GM06990 (cell line): ENCODE measurements around the gene BRIX1.
A peak's percentile ranks its signal among the peaks of the same experiment; 100 is the strongest.

Experiments
- DNase-seq: peaks from one replicate; pipeline ENCODE4 v3.0.0-alpha.2; 2011; ENCODE audit not compliant: insufficient read length; ENCODE audit errors: extremely low read depth
- H3K27me3 ChIP-seq: replicated peaks from 2 replicates; pipeline ENCODE4 v1.6.0; 2011; ENCODE audit warnings: low read length; ENCODE audit not compliant: control insufficient read depth, insufficient read depth
- H3K36me3 ChIP-seq: 2 replicates; pipeline ENCODE4 v1.5.1; 2011; ENCODE audit warnings: low read length; ENCODE audit not compliant: control insufficient read depth, insufficient read depth
- H3K4me3 ChIP-seq: replicated peaks from 2 replicates; pipeline ENCODE4 v1.5.1; 2011; ENCODE audit warnings: low read depth, mild to moderate bottlenecking, control low read depth, low read length
- TF ChIP-seq, protein P1 (sequence below): IDR thresholded peaks from 2 replicates; pipeline ENCODE4 v1.5.1; 2011; ENCODE audit warnings: low read length, control low read depth, mild to moderate bottlenecking, inconsistent platforms; ENCODE audit not compliant: insufficient read depth, poor library complexity, severe bottlenecking

Gene BRIX1

DNA sequence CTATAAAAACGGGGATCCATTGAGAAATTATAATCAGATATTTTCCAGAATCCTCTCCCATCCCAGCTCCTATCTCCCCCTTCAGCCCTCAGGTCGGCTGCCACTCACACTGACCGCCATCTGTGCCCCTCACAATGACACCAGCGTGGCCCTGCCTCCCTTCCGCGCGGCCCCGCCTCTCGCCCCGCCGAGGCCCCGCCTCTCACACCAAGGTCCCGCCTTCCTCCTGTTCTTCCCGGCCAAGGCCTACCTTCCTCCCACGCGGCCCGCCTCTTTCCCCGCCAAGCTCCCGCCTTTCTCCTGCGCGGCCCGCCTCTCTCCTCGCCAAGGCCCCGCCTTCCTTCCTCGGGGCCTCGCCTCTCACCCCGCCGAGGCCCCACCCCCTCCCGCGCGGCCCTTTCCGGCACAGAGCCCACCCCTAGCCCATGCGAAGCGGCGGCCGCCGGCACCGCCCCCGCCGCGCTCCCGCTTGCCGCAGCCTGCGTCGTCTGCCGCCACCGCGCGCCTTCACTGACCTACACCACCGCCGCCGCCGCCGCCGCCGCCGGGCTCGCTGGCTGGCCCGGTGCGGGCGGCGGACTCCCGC lies 13.7 kb downstream of the BRIX1 start, which contains the start of gene DNAJC21:
Gene DNAJC21 (plus strand): TSS at position 426 of the 586 bp plus-strand sequence. CDS start 261 bp downstream, outside the sequence.
- Histone ChIP-seq H3K27me3 (no peaks in the 10 kb centered on the region), H3K4me3 (peak within 1 kb of the TSS; percentile 98), H3K36me3 (no peaks in the 10 kb centered on the region; the same call in none of the 2 replicates)
- TF ChIP-seq, protein P1, sequence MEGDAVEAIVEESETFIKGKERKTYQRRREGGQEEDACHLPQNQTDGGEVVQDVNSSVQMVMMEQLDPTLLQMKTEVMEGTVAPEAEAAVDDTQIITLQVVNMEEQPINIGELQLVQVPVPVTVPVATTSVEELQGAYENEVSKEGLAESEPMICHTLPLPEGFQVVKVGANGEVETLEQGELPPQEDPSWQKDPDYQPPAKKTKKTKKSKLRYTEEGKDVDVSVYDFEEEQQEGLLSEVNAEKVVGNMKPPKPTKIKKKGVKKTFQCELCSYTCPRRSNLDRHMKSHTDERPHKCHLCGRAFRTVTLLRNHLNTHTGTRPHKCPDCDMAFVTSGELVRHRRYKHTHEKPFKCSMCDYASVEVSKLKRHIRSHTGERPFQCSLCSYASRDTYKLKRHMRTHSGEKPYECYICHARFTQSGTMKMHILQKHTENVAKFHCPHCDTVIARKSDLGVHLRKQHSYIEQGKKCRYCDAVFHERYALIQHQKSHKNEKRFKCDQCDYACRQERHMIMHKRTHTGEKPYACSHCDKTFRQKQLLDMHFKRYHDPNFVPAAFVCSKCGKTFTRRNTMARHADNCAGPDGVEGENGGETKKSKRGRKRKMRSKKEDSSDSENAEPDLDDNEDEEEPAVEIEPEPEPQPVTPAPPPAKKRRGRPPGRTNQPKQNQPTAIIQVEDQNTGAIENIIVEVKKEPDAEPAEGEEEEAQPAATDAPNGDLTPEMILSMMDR, result no peak
- peak; percentile 97 for DNase-seq

DNA sequence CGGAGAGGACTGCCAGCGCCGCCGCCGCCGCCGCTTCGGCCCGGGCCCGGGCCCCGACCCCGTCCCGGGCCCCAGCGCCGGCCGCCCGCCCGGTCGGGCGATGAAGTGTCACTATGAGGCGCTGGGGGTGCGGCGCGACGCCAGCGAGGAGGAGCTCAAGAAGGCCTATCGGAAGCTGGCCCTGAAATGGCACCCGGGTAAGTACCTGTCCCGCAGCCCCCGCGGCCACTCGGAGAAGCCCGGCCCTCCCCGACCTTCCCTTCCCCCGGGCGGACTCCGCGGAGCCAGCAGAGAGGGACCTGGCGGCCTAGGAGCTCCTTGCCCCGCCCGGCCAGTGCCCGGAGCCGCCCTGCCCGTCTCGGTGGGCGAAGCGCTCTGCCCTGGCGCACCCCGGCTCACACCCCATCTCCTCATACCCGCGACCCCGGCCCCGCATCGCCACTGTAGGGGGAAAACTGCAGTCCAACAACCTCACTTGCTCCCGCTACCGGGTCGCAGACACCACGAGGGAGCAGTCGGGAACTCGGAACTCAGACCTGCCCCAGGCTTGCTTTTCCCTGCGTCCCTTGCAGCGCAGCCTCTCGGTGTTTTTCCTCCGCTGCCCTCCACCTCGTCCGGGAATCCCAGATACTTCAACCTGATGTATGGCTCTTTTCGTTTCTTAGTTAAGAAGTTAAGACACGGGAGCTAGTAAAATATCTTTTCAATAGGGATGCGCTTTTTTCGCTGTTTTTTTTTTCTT lies 14.4 kb downstream of the BRIX1 start:
- no peaks in the 10 kb centered on the region; the same call in none of the 2 replicates for H3K36me3 ChIP-seq
- no peaks in the 10 kb centered on the region for H3K27me3 ChIP-seq
- TF ChIP-seq, protein P1, result no peak
- H3K4me3 ChIP-seq, result peak overlapping the region; percentile 98
- peak; percentile 87 for DNase-seq

DNA sequence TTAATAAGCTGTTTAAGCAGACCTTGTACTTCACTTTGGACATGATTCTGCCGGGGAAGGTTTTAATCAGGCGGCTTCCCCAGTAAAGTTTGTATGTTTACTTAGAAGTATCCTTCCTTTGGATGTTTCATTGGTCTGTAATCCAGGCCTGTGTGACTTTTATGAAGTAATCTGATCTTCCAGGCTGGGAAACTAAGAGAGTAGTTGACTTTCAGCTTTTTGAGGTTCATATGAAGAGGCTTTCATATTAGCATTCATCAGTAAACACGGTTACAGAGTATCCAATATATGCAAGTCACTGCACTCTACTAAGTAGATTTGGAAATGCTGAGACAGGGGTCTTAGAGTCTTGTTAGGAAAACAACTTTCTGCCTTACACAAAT lies 14.9 kb downstream of the BRIX1 start:
- no peaks in the 10 kb centered on the region; the same call in none of the 2 replicates for H3K36me3 ChIP-seq
- peak overlapping the region; percentile 98 for H3K4me3 ChIP-seq
- no peak for DNase-seq
- H3K27me3 ChIP-seq, result no peaks in the 10 kb centered on the region
- TF ChIP-seq, protein P1, result no peak

DNA sequence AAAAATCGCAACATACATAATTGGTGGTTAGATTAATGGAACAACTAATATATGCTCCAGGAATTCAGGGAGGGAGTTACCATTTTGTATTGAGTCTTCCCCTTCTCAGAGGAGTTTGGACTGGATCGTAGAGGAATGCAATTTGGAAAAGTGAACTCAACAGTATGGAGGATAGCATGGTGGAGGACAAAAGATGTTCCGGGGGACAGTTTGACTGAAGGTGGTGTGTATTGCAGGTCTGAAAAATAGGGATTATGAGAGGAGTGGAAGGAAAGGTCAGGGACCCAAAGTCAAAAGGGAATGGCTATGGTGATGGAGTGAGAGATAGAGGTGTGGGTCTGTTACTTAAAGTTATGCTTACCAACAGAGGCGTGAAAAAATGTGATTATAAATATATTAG lies 15.4 kb downstream of the BRIX1 start:
- peak overlapping the region; percentile 98 for H3K4me3 ChIP-seq
- no peaks in the 10 kb centered on the region for H3K27me3 ChIP-seq
- TF ChIP-seq, protein P1, result no peak
- DNase-seq, result no peak
- no peaks in the 10 kb centered on the region; the same call in none of the 2 replicates for H3K36me3 ChIP-seq

DNA sequence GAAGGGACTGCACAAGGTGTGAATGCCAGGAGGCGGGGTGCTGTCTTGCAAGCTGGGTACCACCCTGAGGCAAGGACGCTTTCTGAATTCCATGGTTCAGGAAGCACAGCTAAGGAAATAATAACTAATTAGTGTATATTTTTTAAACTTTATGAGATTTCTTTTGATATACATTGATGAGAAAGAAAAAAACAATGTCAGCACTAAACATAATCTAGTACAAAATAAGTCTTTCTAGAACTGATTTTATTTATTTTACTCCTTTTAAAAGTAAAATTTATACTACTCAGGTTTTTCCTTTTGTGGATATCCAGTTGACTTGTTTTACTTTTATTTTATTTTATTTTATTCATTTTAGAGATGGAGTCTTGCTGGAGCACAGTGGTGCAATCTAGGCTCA lies 17.4 kb downstream of the BRIX1 start:
- H3K4me3 ChIP-seq, result no peak overlapping the region

More for the DNA sequence above, 17.4 kb downstream of the BRIX1 start:
- TF ChIP-seq, protein P1, result no peak
- peaks cover 3% of the 10 kb centered on the region for H3K36me3 ChIP-seq
- H3K27me3 ChIP-seq, result no peaks in the 10 kb centered on the region
- no peak for DNase-seq
